ENCODE data around the gene MCC.

DNA sequence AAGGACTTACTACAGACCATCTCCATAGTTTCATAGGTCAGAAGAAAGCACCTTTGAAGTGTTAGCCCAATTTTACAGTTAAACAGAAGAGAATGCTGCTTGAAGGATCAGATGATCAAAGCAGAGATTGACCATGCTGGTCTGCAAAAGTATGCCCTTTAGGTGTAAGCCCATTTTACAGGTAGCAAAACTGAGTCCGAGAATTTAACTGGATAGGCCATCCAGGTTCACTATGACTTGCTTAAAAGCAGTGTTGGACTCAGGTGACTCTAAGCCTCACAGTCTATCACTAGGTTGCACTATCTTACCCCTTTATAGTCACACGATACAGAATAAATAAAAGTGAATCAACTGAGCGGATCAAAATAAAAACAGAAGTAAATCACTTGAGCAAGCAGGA lies 299.0 kb downstream of the MCC start:
- TF ChIP-seq, protein P1, sequence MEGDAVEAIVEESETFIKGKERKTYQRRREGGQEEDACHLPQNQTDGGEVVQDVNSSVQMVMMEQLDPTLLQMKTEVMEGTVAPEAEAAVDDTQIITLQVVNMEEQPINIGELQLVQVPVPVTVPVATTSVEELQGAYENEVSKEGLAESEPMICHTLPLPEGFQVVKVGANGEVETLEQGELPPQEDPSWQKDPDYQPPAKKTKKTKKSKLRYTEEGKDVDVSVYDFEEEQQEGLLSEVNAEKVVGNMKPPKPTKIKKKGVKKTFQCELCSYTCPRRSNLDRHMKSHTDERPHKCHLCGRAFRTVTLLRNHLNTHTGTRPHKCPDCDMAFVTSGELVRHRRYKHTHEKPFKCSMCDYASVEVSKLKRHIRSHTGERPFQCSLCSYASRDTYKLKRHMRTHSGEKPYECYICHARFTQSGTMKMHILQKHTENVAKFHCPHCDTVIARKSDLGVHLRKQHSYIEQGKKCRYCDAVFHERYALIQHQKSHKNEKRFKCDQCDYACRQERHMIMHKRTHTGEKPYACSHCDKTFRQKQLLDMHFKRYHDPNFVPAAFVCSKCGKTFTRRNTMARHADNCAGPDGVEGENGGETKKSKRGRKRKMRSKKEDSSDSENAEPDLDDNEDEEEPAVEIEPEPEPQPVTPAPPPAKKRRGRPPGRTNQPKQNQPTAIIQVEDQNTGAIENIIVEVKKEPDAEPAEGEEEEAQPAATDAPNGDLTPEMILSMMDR (IDR thresholded peaks at IDR 0.05): no peak
- TF ChIP-seq POLR2A (IDR thresholded peaks at IDR 0.05): no peak

Measured in upper lobe of left lung (tissue), 4 donors.